ENCODE measurements around the gene GFRA4. TPM values are rescaled to one million over a fixed set of nuclear protein-coding genes. Genes with fewer than 3 reads are reported as not detected.

Gene GFRA4
- polyA plus RNA-seq, 1 of the 3 experiments (the other 2 are of a cell fraction): not detected

- TF ChIP-seq REST (IDR thresholded peaks at IDR 0.05; ENCODE audit: low read depth, low read length): no peak
- TF ChIP-seq NRF1 (IDR thresholded peaks at IDR 0.05; ENCODE audit: low read depth, low read length): no peak
- TF ChIP-seq ELF1 (IDR thresholded peaks at IDR 0.05): no peak
- TF ChIP-seq IRF3 (IDR thresholded peaks at IDR 0.05; ENCODE audit: low read depth, low read length): no peak
- TF ChIP-seq POLR2AphosphoS5 (IDR thresholded peaks at IDR 0.05; ENCODE audit: low read depth, low read length): no peak
- no peak for TF ChIP-seq JUND (IDR thresholded peaks at IDR 0.05)
- no peak for TF ChIP-seq SIN3A (IDR thresholded peaks at IDR 0.05; ENCODE audit: borderline replicate concordance, low read depth, low read length)
- TF ChIP-seq RCOR1 (IDR thresholded peaks at IDR 0.05; ENCODE audit: low read length): no peak
- no peak for TF ChIP-seq SMC3 (IDR thresholded peaks at IDR 0.05; ENCODE audit: low read depth, low read length)
These were observed 17.7 kb downstream of the GFRA4 start (continued) for GRCh38 chr20:3645309-3646066.

- no peak overlapping the region for H3K9ac ChIP-seq
- peaks cover 5 to 12% of the 10 kb centered on the region in 2 experiments for H3K36me3 ChIP-seq (replicated peaks in 1 of 2; ENCODE audit: control insufficient read depth in 1 of 2, insufficient read depth in 2 of 2, low read length in 1 of 2)
- POLR2A ChIA-PET: no interaction called here
- no peaks in the 10 kb centered on the region for H4K20me1 ChIP-seq (ENCODE audit: insufficient read depth)
- no peaks in the 10 kb centered on the region for H3K79me2 ChIP-seq (ENCODE audit: insufficient read depth)
- WGBS (ENCODE audit: low lambda C conversion rate): 96% methylated on average over 3 of the region's 3 CpGs
- H3K4me2 ChIP-seq: no peak overlapping the region
- CTCF ChIA-PET: interaction anchor here (0.9 kb wide), 1 partner anchor 8 kb away, joined by 3 read pairs; no protein-coding TSS in a partner anchor
- H3K4me1 ChIP-seq (ENCODE audit: control insufficient read depth in 1 of 2, insufficient read depth in 2 of 2, low read depth in 1 of 2, low read length in 1 of 2): no peaks in the 10 kb centered on the region
- no peak overlapping the region for H2AFZ ChIP-seq (ENCODE audit: low read depth)
- no peaks in the 10 kb centered on the region for H3K9me2 ChIP-seq
- no peaks in the 10 kb centered on the region for H3F3A ChIP-seq (replicated peaks; ENCODE audit: insufficient read depth)
- no peak overlapping the region for H3K4me3 ChIP-seq (ENCODE audit: low read depth in 2 of 2, low read length in 1 of 2)
- no peaks in the 10 kb centered on the region for H3K9me3 ChIP-seq
- no peaks in the 10 kb centered on the region for H3K27me3 ChIP-seq (ENCODE audit: insufficient read depth)
- TF ChIP-seq CHD2 (IDR thresholded peaks at IDR 0.05; ENCODE audit: low read length, partially characterized antibody) (no peak), GATA2 (CRISPR knock-in tag; IDR thresholded peaks at IDR 0.05) (no peak), RFX5 (IDR thresholded peaks at IDR 0.05; ENCODE audit: low read length) (no peak), RXRA (IDR thresholded peaks at IDR 0.05; ENCODE audit: borderline replicate concordance, low read depth) (no peak), MXI1 (IDR thresholded peaks at IDR 0.05; ENCODE audit: low read depth, low read length) (no peak), POLR2AphosphoS5 (IDR thresholded peaks at IDR 0.05; ENCODE audit: low read depth, low read length) (no peak), SIN3A (IDR thresholded peaks at IDR 0.05; ENCODE audit: borderline replicate concordance, low read depth, low read length) (no peak), EZH2phosphoT487 (IDR thresholded peaks at IDR 0.05; ENCODE audit: borderline replicate concordance, low read depth) (no peak)
- DNase-seq: no peak
- no peak overlapping the region for H3K27ac ChIP-seq (ENCODE audit: low read depth in 2 of 2, low read length in 1 of 2)
These were observed 22.9 kb downstream of the GFRA4 start for GRCh38 chr20:3640259-3640658.
